Stimulated activated CD8-positive, alpha-beta memory T cell treated with anti-CD3 and anti-CD28 coated beads, Interleukin-7, amount 100 ng/mL, for 1 hour (primary cell): ENCODE measurements around the gene YOD1.

Source experiments
- DNase-seq, 2 donors: peaks; one replicate each; pipeline ENCODE4 v3.0.0-alpha.2; 2020; ENCODE audit warnings: low read depth in 2 of 2

YOD1 gene

DNA sequence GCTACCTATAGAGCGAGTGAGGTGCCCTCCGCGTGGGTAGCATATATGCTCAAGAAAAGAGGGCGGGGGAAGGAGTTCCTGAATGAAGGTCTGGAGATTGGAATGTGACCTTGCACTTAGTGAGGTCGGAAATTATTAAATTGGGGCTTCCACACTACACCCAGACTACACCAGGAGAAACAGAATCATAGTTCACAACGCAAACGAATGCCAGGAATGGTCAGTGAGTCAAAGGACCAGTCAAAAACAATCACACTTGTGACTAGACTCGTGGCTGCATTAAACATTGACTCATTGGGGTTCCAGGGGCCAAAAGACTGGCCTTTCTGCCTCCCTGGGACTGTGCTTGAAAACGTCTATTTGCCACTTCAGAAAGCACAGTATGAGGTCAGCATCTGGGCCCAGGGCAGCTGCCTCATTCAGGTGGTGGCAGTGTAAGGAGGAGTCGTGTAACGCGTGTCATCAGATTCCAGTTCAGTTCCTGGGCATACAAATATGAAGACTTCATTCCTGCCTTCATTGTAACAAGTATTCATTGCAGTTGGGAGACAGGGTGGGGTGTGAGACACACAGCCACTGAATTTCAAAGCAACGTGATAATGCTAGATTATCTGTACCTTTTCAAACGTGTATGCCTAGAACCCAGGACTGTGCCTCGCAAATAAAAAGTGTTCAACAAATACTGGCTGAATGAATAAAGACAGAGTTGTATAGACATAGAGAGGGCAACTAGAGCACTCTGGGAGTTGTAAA is at the start of gene YOD1:
Gene YOD1 (minus strand): TSS at position 18 of the 753 bp plus-strand sequence. CDS start 178 bp downstream, outside the sequence.
- no peak for DNase-seq

DNA sequence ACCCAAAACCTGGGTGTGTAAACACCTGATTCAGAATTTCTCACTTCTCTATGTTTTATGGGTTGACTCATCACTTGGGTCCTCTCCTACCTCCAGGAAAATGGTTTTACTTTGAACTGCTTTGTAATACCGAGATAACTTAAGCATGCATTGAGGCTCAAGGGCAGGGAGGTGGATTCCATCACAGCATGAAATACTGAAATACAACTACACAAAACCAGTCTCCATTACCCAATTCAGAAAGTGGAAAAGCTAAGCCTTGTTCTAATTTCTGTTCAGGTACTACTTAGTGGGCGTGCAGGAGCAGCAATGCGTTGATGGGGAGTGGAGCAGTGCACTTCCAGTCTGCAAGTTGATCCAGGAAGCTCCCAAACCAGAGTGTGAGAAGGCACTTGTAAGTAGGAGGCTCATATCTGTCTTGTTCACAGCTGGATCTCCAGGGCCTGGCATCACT is 46.9 kb upstream of the YOD1 start:
- DNase-seq, result no peak

DNA sequence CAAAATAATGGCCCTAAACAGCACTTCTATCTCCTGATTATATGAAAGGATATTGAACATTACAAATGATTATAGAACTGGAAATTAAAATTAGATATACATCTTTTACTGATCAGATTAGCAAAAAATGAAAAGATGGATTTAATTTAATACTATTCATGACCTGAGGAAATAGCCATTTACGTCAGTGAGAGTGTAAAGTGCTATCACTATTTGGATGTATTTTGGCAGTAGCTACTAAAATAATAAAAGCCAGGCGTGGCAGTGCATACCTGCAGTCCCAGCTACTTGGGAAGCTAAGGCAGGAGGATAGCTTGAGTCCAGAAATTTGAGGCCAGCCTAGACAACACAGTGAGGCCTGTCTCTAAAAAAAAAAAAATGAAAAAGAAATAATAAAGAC is 42.9 kb upstream of the YOD1 start:
- DNase-seq, result no peak

DNA sequence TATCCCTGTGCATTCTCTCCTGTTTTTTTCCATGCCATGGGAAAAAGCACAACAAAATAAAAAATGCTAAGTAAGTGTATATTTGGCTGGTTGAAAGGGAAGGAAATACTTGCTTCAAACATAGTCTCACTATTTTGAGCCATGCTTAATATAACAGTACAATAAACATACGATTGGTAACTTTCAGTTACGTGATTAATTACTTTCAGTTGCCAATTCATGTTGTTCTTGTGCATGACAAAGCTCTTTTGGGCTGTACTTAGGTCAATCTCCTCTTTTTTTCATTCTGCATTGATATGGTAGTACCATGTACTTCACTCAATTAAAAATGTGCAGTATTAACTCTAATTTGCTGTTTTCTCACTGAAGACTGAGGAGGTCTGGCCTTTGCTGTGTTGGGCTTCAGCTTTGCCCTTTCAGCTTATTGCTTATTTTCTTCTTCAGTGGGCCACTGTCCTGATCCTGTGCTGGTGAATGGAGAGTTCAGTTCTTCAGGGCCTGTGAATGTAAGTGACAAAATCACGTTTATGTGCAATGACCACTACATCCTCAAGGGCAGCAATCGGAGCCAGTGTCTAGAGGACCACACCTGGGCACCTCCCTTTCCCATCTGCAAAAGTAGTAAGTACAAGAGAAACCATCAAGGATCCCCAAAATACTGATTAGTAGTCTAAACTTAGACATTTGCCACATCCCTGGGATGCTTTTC is 40.3 kb upstream of the YOD1 start:
- no peak for DNase-seq

DNA sequence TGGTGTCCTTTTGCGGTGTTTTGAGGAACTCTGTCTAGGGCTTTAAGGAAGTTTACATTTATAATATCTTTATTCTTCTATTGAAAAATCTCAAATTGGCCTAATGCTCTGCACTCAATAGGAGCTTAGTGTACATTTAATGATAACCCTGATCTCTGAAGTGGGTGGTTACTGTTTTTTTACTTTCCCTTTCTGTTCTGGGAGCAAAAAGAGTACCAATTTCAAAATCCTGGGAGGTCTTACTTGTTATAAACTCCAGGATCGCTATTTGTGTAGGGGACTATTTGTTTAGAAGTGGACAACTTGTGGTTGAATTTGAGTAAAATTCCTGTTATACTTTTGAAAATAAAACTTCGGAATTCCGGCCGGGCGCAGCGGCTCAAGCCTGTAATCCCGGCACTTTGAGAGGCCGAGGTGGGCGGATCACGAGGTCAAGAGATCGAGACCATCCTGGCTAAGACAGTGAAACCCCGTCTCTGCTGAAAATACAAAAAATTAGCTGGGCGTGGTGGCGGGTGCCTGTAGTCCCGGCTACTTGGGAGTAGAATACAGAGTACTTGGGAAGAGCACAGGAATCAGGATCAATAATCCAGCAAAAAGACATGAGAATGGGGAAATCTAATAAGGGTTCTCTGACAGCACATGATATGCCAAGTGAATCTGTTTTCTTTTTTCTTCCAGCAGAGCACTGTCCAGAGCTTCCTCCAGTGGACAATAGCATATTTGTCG is 38.8 kb upstream of the YOD1 start:
- no peak for DNase-seq

DNA sequence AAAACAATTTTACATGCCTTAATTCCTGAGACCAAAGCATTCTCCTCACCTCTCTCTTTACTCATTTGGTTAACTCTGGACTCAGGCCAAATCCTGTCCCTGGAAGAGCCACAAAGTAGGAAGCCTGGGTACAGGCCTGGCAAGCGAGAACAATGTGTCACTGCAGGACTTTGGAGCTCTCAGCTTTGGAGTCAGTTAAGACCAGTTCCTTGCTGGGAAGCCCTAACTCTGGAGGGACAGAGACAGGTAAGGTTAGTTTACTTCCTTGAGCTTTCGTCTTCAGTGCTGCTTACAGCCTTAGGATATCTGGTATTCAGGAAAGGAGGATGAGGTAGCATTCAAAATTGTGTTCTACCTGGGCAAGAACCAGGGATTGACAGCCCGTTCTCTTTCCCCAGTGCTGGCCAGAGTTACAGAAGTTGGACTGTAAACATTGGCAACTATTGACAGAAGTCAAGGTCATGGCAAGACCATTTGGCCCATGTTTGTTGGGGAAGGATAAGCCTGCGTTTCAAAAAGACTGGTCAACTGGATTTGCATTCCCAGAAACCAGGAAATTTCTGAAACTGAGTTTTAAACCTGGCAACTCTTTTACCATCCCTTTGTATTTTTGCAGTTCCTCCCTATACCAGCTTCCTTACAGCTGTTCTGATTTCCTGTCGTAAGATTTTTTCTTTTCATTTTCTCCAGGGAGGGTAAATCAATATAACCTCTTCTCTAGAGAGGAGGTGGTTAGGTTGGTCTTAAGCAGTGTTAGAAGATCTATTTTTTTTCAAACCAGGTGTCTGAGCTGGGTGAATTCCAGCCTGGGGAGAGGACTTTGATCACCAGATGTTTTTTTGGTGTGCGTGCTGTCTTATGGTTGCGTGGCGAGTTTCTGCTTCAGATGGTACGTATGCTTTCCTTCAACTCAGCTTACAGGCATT is 38.0 kb upstream of the YOD1 start, which contains the start of gene C4BPB:
Gene C4BPB (plus strand): TSS at position 160 of the 926 bp plus-strand sequence. CDS start 672 bp downstream, at position 832.
- no peak for DNase-seq

DNA sequence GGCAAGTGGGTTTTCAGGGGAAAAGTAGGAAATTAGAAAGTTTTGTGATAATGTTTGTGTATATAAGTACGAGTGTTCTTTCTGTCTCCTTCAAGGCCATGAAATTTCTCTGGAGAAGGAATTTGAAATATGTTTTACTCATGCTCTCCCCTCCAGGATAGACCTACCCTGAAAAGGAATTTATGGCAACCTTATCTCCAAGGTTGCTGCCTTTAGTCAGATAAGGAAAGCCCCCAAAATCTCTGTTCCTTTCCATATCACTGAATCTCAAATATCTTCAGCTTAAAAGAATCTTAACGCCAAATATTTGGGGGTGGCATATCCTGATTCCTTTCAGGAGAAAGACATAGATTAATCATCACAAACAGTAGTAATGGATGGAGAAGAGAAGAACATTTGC is 37.2 kb upstream of the YOD1 start:
- DNase-seq, result no peak

DNA sequence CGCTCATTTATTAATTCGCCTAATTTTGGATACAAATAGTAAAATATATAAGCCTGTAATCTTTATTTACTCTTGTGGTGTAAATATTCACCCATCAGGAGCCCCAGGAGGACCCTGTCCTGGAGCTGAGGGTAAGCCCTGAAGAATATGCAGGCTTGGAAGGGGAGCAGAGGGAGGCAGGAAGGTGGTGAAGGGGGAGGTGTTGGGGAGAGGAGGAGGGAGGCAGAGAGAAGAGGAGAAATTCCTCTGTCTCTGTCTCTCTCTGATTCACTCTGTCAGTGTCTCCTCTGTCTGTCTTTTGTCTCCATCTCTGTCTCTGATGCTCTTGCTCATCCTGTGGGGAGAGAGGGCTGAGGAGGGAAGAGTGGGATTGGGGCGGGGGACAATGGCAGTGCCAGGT is 34.9 kb upstream of the YOD1 start:
- DNase-seq, result no peak

DNA sequence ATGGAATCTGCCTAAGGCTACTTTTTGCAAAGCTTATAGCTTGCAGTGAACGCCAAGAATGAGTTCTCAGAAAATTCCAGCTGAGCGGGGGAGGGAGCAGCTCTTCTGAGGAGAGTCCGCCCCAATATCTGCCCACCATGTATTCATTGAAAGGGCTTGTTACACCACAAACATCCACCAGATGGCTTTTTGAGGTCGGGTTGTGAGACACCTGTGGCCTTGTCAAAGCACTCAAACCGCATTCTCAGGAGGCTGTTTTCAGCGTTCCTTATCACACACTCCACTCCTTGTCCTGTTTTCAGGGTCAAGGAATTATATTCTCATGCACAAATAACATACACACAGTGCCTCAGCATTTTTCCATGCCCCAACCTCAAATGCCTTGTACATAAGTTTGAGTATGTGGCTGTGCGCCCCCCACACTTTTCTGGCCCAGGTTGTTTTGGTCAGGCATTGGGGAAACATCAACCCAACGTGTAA is 33.7 kb upstream of the YOD1 start:
- peak in 1 of 2 donors; percentile 13 for DNase-seq

DNA sequence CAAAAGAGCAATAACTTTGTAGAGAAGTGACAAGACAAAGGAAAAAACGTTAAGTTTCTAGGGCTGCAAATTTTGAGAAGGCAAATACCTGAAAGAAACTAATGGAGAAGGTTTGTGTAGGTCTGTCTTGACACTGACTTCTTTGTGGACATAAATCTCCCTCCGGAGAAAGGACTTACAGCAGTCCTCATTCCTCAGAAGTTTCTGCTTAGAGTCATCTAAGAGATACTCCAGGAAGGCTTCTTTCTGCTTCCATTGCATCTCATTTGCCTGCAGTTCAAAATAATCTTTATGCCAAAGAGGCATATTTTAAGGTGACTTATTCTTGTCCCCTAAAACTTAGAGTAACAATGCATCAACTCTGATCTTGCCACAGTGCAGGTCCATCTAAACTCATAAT is 33.2 kb upstream of the YOD1 start:
- DNase-seq, result no peak

DNA sequence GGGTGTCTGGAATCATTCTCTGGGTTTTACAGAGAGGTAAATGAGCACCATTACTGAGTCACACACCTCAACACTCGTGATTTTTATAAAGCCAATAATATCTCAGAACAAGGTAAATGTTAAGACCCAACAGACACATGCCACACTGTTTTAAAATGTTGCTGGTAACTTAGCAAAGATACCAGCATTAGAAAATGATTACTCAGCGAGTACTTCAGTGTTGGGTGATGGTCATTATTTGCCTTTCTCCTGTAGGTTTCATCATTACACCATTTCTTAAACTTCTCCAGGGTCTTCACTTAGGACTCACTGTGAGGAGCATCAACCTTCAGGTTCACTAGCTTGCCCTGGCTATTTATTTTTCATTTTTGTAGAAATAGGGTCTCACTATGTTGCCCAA is 30.8 kb upstream of the YOD1 start:
- DNase-seq, result no peak

DNA sequence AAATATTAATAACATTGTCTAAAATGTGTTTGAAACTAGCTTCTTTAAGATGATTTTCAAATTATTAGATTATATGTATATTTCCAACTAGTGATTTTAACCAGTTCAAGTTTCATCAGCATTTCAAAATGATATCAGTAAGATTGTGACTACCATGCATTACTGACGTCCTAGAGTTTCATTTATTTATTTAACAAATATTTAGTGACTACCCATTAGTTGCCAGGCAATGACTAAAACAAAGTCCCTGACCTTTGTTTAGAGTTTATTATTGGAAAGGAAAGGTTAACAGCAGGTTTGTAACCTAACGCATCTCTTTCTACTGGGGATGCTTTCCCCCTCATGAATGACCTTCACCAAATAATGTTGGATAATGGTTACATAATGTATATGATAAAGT is 30.1 kb upstream of the YOD1 start:
- DNase-seq, result no peak

DNA sequence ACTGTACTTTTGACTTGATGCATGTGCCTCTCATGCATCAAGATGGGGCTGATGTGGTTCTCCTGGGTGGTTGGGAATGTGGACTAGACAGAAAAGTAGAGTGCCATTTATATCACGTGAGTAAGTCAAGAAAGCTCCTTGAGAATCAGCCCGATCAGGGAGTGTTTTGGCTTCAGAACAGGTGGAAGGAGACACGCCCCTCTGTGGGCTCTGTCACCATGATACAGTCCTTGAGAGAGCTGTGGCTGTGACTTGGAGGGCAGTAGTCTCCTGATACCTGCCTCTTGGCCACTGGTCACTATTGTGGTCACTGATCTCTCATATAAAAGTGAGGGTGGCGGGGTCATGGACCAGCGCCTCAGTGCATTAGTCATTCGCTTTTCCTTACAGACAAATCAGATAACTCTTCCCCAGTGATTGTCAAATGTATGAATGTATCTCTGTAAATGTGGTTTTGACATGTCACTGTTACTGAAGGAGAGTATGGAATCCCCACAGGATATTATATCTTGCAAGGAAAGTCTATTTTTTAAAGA is 28.8 kb upstream of the YOD1 start:
- no peak for DNase-seq

DNA sequence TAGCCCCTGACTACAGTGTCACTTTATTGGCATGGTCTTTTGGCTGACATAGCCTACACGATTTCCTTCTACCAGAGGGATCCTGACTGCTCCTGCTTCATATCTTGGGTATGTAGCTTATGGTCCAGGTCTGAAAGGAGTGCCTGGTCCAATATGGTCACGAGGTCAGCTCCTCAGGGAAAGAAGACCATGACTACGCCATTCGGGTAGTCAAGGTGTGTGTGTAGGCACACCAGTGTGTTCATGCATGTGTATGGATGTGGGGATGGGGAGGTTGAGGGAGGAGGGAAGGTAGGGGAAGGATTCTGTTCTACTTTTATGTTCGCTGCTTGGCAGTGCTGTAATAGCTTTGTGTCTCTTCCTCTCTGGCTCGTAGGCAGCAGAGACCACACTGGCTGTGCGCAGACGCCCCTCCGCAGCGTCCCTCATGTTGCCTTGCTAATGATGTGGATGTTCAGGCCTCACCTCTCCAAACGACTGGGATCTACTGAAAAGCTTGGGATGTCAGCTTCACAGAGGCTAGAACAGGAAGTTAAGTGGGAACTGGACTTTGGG is 27.6 kb upstream of the YOD1 start:
- no peak for DNase-seq

DNA sequence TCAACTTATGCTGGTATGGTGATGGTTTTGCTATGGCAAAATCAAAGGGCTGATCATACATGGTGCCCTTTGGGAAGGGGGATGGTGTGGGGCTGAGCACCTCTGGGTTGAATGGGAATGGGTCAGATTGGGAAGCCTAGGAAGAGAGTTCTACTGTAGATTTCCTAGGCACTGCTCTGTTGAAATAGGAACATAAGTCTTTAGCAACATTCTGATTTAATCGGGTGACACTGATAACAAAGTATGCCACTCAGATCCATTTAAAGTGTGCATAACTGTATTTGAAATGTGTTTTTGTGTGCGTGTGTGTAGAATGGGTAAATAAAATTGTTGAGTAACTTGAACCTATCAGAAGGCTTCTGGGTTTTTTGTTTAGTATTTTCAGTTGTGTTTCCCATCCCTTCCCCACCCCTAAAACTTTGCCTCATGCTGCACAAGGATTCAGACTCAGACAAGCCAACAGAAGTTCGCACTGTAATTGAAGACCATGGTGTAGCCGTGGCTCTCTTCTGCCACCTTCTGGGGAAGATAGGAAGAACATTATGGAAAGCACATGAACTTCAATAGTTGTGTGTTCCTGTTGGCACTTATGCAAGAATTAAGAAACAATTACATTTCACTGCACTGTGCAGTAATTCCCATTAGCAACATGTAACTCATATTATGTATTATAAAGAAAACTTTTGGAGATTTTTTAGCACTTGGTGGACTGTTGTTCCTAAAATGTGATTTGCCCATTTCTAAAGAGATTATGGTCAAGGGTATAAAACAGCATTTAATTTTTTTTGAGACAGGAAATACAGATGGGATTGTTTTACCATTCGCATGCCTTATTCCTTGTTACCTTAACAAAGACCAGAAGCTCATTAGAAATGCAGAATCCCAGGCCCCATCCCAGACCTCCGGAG is 26.7 kb upstream of the YOD1 start:
- peak; percentile 28 to 31 for DNase-seq

DNA sequence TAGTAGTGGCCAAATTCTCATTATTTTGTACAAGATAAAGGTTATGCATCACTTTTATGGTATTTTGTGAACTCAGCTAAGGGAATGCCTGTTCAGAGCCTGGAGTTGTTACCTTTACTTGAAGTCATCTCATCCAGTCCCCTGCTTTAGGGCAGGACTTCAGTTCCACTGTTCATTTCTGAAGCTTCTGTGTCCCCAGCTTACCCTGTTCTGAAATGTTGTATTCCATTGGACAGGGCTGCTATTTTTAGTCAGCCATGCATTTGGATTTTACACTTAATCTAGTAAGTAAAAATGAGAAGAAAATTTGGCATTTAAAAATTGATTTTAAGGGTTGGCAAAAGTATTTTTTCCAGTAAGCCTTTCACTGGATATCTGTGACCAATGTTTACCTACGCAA is 26.0 kb upstream of the YOD1 start:
- no peak for DNase-seq

DNA sequence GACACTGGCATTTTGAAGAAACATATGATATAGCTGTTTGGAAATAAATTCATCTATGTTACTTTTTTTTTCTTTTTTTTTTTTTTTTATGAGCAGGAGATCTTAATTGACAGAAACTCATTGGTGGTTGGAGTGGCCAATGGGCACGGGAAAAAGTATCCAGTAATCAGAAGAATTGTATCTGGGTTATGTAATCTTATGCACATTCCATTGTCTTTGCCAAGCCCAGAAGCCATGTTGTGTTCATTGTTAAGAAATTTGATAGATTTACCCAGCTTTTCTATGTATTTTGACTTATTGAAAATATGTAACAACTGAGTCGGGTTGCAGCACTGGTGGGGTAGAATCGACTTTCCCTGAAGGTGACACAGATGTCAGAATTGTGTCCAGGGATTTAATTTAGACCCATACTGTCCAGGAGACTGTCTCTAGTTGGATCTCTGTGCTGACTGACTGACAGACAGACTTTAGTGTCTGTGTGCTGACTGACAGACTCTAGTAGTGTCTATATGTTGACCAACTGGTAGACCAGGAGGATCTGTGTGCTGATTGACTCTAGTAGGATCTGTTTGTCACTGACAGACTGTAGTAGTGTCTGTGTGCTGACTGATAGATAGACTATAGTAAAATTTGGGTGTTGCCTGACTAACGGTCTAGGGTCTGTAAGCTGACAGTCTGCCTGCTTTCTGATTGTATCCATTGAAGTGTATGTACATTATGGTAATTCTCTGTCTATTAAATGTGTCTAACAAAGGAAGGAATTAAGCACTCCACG is 25.4 kb upstream of the YOD1 start:
- DNase-seq, result no peak

DNA sequence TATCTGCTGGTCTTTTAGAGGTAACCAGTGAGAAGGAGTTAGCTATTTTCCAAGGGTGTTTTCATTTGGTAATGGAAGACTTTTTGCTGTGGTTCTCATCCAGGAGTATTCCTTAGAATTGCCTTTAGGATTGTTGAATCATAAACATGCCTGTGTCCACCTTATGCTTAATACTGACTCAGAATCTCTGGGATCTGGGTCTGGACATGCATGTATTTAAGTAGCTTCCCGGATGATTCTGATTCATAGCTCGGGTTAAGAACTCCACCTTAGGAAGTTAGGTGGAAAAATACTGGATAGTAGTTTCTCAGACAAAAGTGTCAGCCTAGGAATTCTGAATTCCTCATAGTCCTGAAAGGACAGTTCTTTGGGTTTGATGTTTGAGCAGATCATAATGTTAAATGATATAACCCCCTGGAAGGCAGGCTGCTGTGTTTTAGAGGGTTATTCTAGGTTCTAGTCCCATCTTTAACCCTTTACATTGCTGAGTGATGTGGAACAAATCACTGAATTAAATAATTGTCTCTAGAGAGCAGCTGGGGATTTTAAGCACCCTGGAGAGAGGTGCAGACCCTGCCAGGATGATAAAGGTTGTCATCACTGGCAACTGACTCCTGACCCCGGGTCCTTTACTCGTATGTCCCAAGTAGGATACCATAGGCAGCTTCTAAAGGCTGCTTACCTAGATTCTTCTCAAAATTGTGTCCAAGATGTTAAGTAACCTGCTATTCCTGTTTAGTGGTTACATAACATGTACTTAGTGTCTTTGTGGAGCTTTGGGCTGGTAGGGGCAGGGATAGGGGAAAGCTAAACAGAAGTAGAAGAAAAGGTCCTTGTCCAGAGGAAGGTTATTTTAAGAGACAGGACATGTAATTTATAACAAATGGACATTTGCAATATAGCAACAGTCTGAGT is 23.2 kb upstream of the YOD1 start:
- DNase-seq, result no peak
